GM12878 (cell line): ENCODE results near the gene BBS9.

Experiments used
- EP300 ChIP-seq, 2 experiments: fragments of 150-350 bp in 1 of 2; IDR thresholded peaks; 2 replicates each; pipeline ENCODE4 v1.6.1; 2011 to 2012; ENCODE audit warnings: low read depth in 2 of 2, low read length in 2 of 2, borderline replicate concordance in 1 of 2, improper control_type of control experiment in 1 of 2, inconsistent platforms in 1 of 2; ENCODE audit not compliant: control insufficient read depth in 1 of 2
- EZH2 ChIP-seq: IDR thresholded peaks from 2 replicates; pipeline ENCODE4 v1.6.1; 2012; ENCODE audit warnings: low read depth, mild to moderate bottlenecking, control low read depth, inconsistent platforms, low read length, borderline replicate concordance; ENCODE audit not compliant: control insufficient read depth
- FOXM1 ChIP-seq: IDR thresholded peaks from 2 replicates; pipeline ENCODE4 v1.6.1; 2012; ENCODE audit warnings: low read depth, mild to moderate bottlenecking, inconsistent platforms, low read length, moderate library complexity
- NR2C1 ChIP-seq: fragments of 450-650 bp; IDR thresholded peaks from 2 replicates; pipeline ENCODE4 v1.6.1; 2017; ENCODE audit warnings: antibody characterized with exemption, mild to moderate bottlenecking, moderate library complexity
- POLR2A ChIP-seq: IDR thresholded peaks from 2 replicates; pipeline ENCODE4 v1.6.1; 2011; ENCODE audit warnings: low read depth, mild to moderate bottlenecking, low read length
- RAD21 ChIP-seq: IDR thresholded peaks from 2 replicates; pipeline ENCODE4 v1.6.1; 2011; ENCODE audit warnings: mild to moderate bottlenecking, low read depth, low read length, moderate library complexity; ENCODE audit not compliant: insufficient read depth
- SMAD5 ChIP-seq: IDR thresholded peaks from 2 replicates; pipeline ENCODE4 v1.6.1; 2016; ENCODE audit warnings: antibody characterized with exemption, low read depth
- SP1 ChIP-seq: IDR thresholded peaks from one replicate; pipeline ENCODE4 v1.6.1; 2011; ENCODE audit warnings: low read depth, low read length
- SREBF1 ChIP-seq: IDR thresholded peaks from 2 replicates; pipeline ENCODE4 v1.6.1; 2012; ENCODE audit warnings: mild to moderate bottlenecking, low read length
- YY1 ChIP-seq: IDR thresholded peaks from 2 replicates; pipeline ENCODE4 v1.6.1; 2011; ENCODE audit warnings: low read depth, mild to moderate bottlenecking, low read length
- TF ChIP-seq, protein P1 (sequence below), 3 experiments: IDR thresholded peaks in 2 of 3; conservative IDR thresholded peaks in 1 of 3; 2 replicates each; pipeline ENCODE4 v1.5.1; 2011; ENCODE audit warnings: low read depth in 3 of 3, low read length in 3 of 3, mild to moderate bottlenecking in 3 of 3, control low read depth in 2 of 3, moderate library complexity in 2 of 3, inconsistent platforms in 1 of 3, mixed read lengths in 1 of 3; ENCODE audit not compliant: control insufficient read depth in 2 of 3, insufficient read depth in 1 of 3; ENCODE audit errors: extremely low read depth in 1 of 3
- TF ChIP-seq, protein P2 (sequence below): IDR thresholded peaks from 2 replicates; pipeline ENCODE4 v1.6.1; 2011; ENCODE audit warnings: low read depth, mild to moderate bottlenecking, low read length, moderate library complexity, borderline replicate concordance; ENCODE audit errors: extremely low read depth

DNA sequence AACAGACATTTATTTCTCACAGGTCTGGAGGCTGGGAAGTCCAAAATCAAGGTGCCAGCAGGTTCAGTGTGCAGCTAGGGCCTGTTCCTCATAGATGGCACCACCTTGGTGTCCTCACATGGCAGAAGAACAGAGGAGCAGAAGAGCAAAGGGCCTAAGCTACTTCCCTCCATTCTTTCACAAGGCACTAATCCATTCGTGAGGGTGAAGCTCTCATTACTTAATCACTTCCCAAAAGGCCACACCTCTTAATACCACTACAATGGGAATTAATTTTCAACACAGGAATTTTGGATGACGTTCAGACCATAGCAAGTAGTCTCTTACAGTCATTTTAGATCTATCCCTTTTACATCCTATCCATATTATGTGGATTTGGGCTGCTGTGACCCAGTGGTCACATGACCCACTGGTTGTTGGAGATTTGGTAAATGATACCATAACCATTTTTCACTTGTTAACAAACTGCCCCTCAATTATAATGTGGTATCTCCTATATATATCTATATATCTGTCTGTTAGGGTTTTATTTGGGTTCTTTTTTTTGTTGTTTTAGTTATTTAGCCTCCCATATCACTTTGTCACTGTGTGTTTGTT, 63.4 kb downstream of the BBS9 start:
- no peak for TF ChIP-seq EP300 (IDR thresholded peaks at IDR 0.05; ENCODE audit: borderline replicate concordance in 1 of 2, control insufficient read depth in 1 of 2, low read depth in 2 of 2, low read length in 2 of 2)
- no peak for TF ChIP-seq SP1
- no peak for TF ChIP-seq POLR2A
- no peak for TF ChIP-seq SMAD5
- TF ChIP-seq, protein P1, sequence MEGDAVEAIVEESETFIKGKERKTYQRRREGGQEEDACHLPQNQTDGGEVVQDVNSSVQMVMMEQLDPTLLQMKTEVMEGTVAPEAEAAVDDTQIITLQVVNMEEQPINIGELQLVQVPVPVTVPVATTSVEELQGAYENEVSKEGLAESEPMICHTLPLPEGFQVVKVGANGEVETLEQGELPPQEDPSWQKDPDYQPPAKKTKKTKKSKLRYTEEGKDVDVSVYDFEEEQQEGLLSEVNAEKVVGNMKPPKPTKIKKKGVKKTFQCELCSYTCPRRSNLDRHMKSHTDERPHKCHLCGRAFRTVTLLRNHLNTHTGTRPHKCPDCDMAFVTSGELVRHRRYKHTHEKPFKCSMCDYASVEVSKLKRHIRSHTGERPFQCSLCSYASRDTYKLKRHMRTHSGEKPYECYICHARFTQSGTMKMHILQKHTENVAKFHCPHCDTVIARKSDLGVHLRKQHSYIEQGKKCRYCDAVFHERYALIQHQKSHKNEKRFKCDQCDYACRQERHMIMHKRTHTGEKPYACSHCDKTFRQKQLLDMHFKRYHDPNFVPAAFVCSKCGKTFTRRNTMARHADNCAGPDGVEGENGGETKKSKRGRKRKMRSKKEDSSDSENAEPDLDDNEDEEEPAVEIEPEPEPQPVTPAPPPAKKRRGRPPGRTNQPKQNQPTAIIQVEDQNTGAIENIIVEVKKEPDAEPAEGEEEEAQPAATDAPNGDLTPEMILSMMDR (IDR thresholded peaks at IDR 0.05 in 2 of 3, conservative IDR thresholded peaks at IDR 0.05 in 1 of 3; ENCODE audit: control insufficient read depth in 2 of 3, extremely low read depth in 1 of 3, insufficient read depth in 1 of 3, low read depth in 3 of 3, low read length in 3 of 3) = no peak
- TF ChIP-seq YY1 = no peak
- TF ChIP-seq EZH2 = no peak
- TF ChIP-seq, protein P2, sequence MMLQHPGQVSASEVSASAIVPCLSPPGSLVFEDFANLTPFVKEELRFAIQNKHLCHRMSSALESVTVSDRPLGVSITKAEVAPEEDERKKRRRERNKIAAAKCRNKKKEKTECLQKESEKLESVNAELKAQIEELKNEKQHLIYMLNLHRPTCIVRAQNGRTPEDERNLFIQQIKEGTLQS = no peak
- no peak for TF ChIP-seq RAD21
- TF ChIP-seq SREBF1 = no peak
- TF ChIP-seq NR2C1 = no peak
- TF ChIP-seq FOXM1 = no peak
